Neutrophil (primary cell): ENCODE results near the gene FPGT.
A peak's percentile ranks its signal among the peaks of the same experiment; 100 is the strongest.

ENCODE experiments used
- H3K27ac ChIP-seq: fragments of 200-600 bp; sonication (generic); 2 replicates; pipeline ENCODE4 v1.5.1; 2016; ENCODE audit warnings: mild to moderate bottlenecking, moderate library complexity
- H3K27me3 ChIP-seq: fragments of 200-600 bp; sonication (generic); 2 replicates; pipeline ENCODE4 v1.6.0; 2016; ENCODE audit warnings: mild to moderate bottlenecking
- H3K36me3 ChIP-seq: fragments of 200-600 bp; sonication (generic); 2 replicates; pipeline ENCODE4 v1.5.1; 2017
- H3K4me1 ChIP-seq, 2 experiments: fragments of 200-600 bp in 1 of 2; sonication (generic) in 1 of 2; 1 replicate in 1 of 2; 2 replicates in 1 of 2; pipeline versions ENCODE4 v1.5.1 to v1.6.1; 2013 to 2016; ENCODE audit warnings: low read depth in 1 of 2, low read length in 1 of 2, mild to moderate bottlenecking in 1 of 2, moderate library complexity in 1 of 2; ENCODE audit not compliant: control insufficient read depth in 1 of 2, insufficient read depth in 1 of 2
- H3K4me3 ChIP-seq, 2 experiments: fragments of 200-600 bp in 1 of 2; sonication (generic) in 1 of 2; 1 replicate in 1 of 2; 2 replicates in 1 of 2; pipeline ENCODE4 v1.5.1; 2013 to 2016; ENCODE audit warnings: low read depth in 1 of 2, low read length in 1 of 2, mild to moderate bottlenecking in 1 of 2, moderate library complexity in 1 of 2
- H3K9me3 ChIP-seq: fragments of 200-600 bp; sonication (generic); 2 replicates; pipeline ENCODE4 v1.5.1; 2016
- TF ChIP-seq, protein P1 (sequence below): fragments of 200-600 bp; sonication (generic); IDR thresholded peaks from 2 replicates; pipeline ENCODE4 v1.5.1; 2016; ENCODE audit warnings: antibody characterized with exemption

FPGT gene

DNA sequence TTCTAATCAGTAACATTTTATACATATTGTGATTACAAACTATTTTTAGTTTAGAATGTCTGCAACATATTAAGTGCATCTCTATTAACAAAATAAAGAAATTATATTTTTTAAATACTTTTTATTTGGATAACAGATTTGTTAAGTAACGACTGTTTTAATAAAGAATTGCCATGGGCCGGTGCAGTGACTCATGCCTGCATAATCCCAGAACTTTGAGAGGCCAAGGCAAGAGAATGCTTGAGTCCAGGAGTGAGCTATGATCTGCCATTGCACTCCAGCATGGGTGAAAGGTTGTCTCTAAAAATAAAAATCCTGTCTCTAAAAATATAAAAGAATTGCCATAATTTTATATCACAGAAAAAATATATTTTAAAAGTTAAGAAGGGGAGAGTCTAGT lies 4.1 kb upstream of the FPGT start:
- peaks cover 11 to 12% of the 10 kb centered on the region in 2 experiments for H3K4me1 ChIP-seq
- no peaks in the 10 kb centered on the region for H3K36me3 ChIP-seq
- H3K27ac ChIP-seq, result no peak overlapping the region
- TF ChIP-seq, protein P1, sequence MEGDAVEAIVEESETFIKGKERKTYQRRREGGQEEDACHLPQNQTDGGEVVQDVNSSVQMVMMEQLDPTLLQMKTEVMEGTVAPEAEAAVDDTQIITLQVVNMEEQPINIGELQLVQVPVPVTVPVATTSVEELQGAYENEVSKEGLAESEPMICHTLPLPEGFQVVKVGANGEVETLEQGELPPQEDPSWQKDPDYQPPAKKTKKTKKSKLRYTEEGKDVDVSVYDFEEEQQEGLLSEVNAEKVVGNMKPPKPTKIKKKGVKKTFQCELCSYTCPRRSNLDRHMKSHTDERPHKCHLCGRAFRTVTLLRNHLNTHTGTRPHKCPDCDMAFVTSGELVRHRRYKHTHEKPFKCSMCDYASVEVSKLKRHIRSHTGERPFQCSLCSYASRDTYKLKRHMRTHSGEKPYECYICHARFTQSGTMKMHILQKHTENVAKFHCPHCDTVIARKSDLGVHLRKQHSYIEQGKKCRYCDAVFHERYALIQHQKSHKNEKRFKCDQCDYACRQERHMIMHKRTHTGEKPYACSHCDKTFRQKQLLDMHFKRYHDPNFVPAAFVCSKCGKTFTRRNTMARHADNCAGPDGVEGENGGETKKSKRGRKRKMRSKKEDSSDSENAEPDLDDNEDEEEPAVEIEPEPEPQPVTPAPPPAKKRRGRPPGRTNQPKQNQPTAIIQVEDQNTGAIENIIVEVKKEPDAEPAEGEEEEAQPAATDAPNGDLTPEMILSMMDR, result no peak
- no peaks in the 10 kb centered on the region for H3K9me3 ChIP-seq
- no peak overlapping the region for H3K4me3 ChIP-seq
- H3K27me3 ChIP-seq, result peaks cover 12% of the 10 kb centered on the region

DNA sequence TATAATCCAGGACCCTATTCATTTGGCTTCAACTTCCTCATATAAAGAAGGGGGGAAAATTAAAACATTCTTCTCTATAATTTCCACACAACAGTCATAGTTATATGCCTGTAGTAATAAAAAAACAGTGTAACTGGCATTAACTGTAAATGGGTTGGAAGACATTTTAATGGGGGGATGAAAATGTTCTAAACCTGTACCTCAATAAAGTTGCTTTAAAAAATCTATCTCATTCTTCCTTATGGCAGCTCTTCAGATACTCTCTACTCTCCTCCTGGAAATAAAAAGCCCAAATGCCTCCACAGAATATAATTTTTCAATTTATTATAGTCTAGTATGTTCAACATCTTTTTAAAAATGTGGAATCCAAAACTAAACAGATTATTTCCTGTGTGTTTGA lies 2.7 kb upstream of the FPGT start:
- H3K27ac ChIP-seq, result no peak overlapping the region
- no peak overlapping the region for H3K4me3 ChIP-seq
- peaks cover 22 to 24% of the 10 kb centered on the region in 2 experiments for H3K4me1 ChIP-seq
- peaks cover 4% of the 10 kb centered on the region for H3K36me3 ChIP-seq
- TF ChIP-seq, protein P1, result no peak
- H3K27me3 ChIP-seq, result peaks cover 12% of the 10 kb centered on the region
- H3K9me3 ChIP-seq, result no peaks in the 10 kb centered on the region

DNA sequence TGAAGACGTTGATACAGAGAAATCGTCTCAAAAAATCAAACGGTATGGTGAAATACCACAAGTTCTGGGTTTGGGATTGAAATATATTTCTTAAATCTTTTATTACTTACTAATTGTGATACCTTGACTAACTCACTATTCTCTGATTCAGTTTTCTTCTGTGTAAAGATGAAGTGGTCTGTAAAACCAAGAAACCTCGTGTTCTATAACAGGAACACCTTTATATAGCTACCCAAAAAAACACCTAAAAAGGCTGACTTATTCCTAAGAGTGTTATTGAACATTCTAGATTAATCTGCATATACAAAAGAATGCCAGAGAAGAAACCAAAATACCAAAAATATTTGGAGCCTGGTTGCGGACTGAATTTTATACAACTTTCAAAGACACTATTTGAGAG lies 787 bp upstream of the FPGT start:
- TF ChIP-seq, protein P1, result no peak
- peaks cover 22 to 24% of the 10 kb centered on the region in 2 experiments for H3K4me1 ChIP-seq
- no peaks in the 10 kb centered on the region for H3K9me3 ChIP-seq
- peaks cover 12% of the 10 kb centered on the region for H3K27me3 ChIP-seq
- H3K4me3 ChIP-seq, result peak overlapping the region; percentile 68 to 75
- no peak overlapping the region for H3K27ac ChIP-seq
- peaks cover 13% of the 10 kb centered on the region for H3K36me3 ChIP-seq

DNA sequence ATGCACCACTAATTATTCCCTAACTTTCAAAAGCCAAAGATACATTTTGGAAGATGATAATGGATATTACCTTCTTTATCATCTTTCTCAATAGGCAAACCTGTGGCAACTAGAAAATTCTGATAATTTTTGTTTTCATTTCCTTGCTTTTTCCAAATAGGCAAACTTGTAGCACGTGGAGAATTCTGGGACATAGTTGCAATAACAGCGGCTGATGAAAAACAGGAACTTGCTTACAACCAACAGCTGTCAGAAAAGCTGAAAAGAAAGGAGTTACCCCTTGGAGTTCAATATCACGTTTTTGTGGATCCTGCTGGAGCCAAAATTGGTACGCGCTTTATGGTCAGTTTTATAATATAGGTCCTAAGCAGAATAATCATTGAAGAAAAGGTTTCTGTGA lies 1.5 kb downstream of the FPGT start:
- TF ChIP-seq, protein P1, result no peak
- peaks cover 22 to 24% of the 10 kb centered on the region in 2 experiments for H3K4me1 ChIP-seq
- H3K9me3 ChIP-seq, result no peaks in the 10 kb centered on the region
- peaks cover 12% of the 10 kb centered on the region for H3K27me3 ChIP-seq
- peaks cover 31% of the 10 kb centered on the region for H3K36me3 ChIP-seq
- H3K27ac ChIP-seq, result peak overlapping the region; percentile 88
- H3K4me3 ChIP-seq, result peak overlapping the region; percentile 24 to 75

DNA sequence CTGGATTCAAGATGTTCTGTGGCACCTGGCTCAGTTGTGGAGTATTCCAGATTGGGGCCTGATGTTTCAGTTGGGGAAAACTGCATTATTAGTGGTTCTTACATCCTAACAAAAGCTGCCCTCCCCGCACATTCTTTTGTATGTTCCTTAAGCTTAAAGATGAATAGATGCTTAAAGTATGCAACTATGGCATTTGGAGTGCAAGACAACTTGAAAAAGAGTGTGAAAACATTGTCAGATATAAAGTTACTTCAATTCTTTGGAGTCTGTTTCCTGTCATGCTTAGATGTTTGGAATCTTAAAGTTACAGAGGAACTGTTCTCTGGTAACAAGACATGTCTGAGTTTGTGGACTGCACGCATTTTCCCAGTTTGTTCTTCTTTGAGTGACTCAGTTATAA lies 7.2 kb downstream of the FPGT start:
- H3K4me3 ChIP-seq, result no peak overlapping the region
- H3K9me3 ChIP-seq, result no peaks in the 10 kb centered on the region
- no peak overlapping the region for H3K27ac ChIP-seq
- H3K36me3 ChIP-seq, result peaks cover 56% of the 10 kb centered on the region
- TF ChIP-seq, protein P1, result no peak
- no peaks in the 10 kb centered on the region for H3K4me1 ChIP-seq
- no peaks in the 10 kb centered on the region for H3K27me3 ChIP-seq

DNA sequence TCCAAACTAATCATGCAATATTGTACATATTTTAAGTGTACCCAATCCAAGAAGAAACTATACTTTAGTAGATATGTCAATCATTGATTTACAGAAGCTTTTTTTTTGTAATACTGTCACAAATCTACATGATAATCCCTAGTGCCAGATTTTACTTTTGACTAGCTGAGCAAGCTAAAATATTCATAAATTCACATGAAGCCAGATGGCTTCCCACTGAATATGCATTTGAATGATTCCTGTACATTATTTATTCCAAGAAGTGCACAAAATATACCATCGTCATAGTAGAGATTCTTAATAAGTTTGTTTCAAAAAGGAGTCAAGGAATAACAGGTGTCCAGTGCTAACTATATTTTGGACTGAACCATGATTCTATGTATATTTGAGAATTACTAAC lies 17.2 kb downstream of the FPGT start:
- Histone ChIP-seq H3K4me1 (no peaks in the 10 kb centered on the region), H3K4me3 (no peak overlapping the region), H3K36me3 (no peaks in the 10 kb centered on the region), H3K27me3 (no peaks in the 10 kb centered on the region), H3K9me3 (no peaks in the 10 kb centered on the region), H3K27ac (no peak overlapping the region)
- TF ChIP-seq, protein P1, result no peak
